Colonic mucosa (tissue), 4 donors: ENCODE results near the gene ROBO3. TPM values are rescaled to one million over a fixed set of nuclear protein-coding genes. Genes with fewer than 3 reads are reported as not detected.

Experiments
- DNase-seq: peaks from one replicate; pipeline ENCODE4 v3.0.0-alpha.2; 2020
- H3K27ac ChIP-seq: fragments of 200-600 bp; one replicate; pipeline ENCODE4 v1.8.0; 2021
- H3K27me3 ChIP-seq: fragments of 200-600 bp; one replicate; pipeline ENCODE4 v1.8.0; 2021
- H3K36me3 ChIP-seq: fragments of 200-600 bp; one replicate; pipeline ENCODE4 v1.8.0; 2021
- H3K4me1 ChIP-seq: fragments of 200-600 bp; one replicate; pipeline ENCODE4 v1.8.0; 2021; ENCODE audit warnings: mild to moderate bottlenecking
- H3K4me3 ChIP-seq: fragments of 200-600 bp; one replicate; pipeline ENCODE4 v1.8.0; 2021
- H3K9ac ChIP-seq, 2 donors: one replicate each; pipeline ENCODE4 v1.7.0; 2013; ENCODE audit warnings: control low read depth in 2 of 2, low read depth in 2 of 2, low read length in 2 of 2
- H3K9me3 ChIP-seq: fragments of 200-600 bp; one replicate; pipeline ENCODE4 v1.8.0; 2021
- intact Hi-C: fragments of 100-400 bp; cut with DNase I; formaldehyde crosslinking; loops from one replicate; pipeline ENCODE4 v1.14.1; 2022
- total RNA-seq, 2 donors: library from RNA; stranded (reverse); fragmentation: NEBNext Ultra II Directional in 1 of 2; extraction: Animal tissue kit (Norgen Biotek cat#: 25700) in 1 of 2; gene quantifications; one replicate each; pipeline ENCODE4 v1.2.1, GENCODE V29; 2021
- TF ChIP-seq, protein P1 (sequence below): fragments of 200-600 bp; IDR thresholded peaks from one replicate; pipeline ENCODE4 v1.8.0; 2022; ENCODE audit warnings: antibody characterized with exemption, mild to moderate bottlenecking
- donor health status: healthy.
- donor health status: DM: no; HTN: no; CAD: no.
- donor health status: DM: no; HTN: no; CAD: no.

ROBO3 gene
- total RNA-seq, 2 donors from 2014 or later, result 7.8 to 8.0 TPM

DNA sequence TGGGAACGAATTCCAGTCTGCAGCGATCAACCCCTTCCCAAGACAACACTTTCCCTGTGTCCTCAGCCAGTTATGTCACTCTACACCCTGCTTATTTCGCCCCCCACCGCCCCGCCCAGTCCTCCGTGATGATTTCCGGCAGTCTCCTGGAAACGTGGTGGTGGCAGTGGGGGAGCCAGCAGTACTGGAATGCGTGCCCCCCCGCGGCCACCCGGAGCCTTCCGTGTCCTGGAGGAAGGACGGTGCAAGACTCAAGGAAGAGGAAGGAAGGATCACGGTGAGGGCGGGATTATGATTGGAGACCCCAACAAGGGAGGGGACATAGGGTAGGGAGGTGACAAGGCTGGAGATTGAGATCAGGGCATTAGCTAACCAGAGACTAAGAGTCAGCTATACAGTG, 4.1 kb downstream of the ROBO3 start:
- TF ChIP-seq, protein P1, sequence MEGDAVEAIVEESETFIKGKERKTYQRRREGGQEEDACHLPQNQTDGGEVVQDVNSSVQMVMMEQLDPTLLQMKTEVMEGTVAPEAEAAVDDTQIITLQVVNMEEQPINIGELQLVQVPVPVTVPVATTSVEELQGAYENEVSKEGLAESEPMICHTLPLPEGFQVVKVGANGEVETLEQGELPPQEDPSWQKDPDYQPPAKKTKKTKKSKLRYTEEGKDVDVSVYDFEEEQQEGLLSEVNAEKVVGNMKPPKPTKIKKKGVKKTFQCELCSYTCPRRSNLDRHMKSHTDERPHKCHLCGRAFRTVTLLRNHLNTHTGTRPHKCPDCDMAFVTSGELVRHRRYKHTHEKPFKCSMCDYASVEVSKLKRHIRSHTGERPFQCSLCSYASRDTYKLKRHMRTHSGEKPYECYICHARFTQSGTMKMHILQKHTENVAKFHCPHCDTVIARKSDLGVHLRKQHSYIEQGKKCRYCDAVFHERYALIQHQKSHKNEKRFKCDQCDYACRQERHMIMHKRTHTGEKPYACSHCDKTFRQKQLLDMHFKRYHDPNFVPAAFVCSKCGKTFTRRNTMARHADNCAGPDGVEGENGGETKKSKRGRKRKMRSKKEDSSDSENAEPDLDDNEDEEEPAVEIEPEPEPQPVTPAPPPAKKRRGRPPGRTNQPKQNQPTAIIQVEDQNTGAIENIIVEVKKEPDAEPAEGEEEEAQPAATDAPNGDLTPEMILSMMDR, result no peak
- Histone ChIP-seq H3K9ac (no peak overlapping the region), H3K36me3 (no peaks in the 10 kb centered on the region), H3K9me3 (no peaks in the 10 kb centered on the region), H3K4me1 (peaks cover 11% of the 10 kb centered on the region), H3K27ac (no peak overlapping the region), H3K27me3 (peaks cover 61% of the 10 kb centered on the region), H3K4me3 (no peak overlapping the region)
- DNase-seq, result no peak
- intact Hi-C loops, result no loop called here

DNA sequence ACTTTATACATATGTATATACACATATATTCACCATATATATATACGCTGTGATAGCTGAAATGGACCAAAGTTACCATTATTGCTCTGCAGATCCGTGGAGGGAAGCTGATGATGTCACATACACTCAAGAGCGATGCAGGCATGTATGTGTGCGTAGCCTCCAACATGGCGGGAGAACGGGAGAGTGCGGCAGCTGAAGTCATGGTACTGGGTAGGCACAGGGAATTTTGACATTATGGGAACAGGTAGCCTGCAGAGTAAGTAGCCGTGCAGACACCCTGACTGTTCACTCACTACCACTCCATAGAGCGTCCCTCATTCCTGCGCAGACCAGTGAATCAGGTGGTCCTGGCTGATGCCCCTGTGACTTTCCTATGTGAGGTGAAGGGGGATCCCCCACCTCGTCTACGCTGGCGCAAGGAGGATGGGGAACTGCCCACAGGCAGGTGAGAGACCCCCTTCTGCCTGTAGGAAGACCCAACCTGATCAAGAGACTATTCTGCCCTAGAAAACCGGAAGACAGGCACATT, 4.7 kb downstream of the ROBO3 start:
- no peak overlapping the region for H3K4me3 ChIP-seq
- no peaks in the 10 kb centered on the region for H3K9me3 ChIP-seq
- intact Hi-C loops, result no loop called here
- no peak overlapping the region for H3K27ac ChIP-seq
- no peaks in the 10 kb centered on the region for H3K36me3 ChIP-seq
- peaks cover 11% of the 10 kb centered on the region for H3K4me1 ChIP-seq
- TF ChIP-seq, protein P1, result no peak
- no peak overlapping the region for H3K9ac ChIP-seq
- no peak for DNase-seq
- H3K27me3 ChIP-seq, result peaks cover 55% of the 10 kb centered on the region

DNA sequence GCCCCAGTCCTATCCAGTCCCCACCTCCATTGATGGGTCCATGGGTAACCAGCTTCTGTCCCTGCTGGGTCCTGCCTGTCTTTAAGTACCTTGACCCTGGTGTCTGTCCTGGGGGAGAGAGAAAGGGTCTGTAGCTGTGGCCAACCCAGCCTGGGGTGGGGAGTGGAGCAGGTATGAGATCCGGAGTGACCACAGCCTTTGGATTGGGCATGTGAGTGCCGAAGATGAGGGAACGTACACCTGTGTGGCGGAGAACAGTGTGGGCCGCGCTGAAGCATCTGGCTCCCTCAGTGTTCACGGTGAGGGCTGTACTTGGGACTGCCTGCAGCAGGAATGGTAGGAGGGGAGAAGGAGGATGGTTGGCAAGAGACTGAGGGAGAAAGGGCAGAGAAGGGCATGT, 5.2 kb downstream of the ROBO3 start:
- Histone ChIP-seq H3K9me3 (no peaks in the 10 kb centered on the region), H3K27me3 (peaks cover 50% of the 10 kb centered on the region), H3K9ac (no peak overlapping the region), H3K27ac (no peak overlapping the region), H3K36me3 (no peaks in the 10 kb centered on the region), H3K4me1 (peaks cover 11% of the 10 kb centered on the region), H3K4me3 (no peak overlapping the region)
- no peak for DNase-seq
- TF ChIP-seq, protein P1, result no peak
- intact Hi-C loops, result no loop called here

DNA sequence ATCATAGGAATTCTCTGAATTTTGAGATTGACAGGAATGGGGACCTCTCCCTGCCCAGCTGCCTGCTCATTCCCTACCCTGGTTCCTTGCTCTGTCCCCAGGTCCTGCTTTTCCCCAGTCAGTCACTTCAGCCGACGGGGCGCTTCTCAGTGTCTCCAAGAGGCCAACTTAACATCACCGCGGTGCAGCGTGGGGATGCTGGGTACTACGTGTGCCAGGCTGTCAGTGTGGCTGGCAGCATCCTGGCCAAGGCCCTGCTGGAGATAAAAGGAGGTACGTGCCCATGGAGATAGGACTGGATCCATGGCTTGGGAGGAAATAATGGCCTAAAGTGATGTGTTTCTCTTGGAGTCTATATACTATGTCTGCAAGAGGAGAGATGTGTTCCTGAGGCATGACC, 7.0 kb downstream of the ROBO3 start:
- DNase-seq, result no peak
- H3K4me3 ChIP-seq, result no peak overlapping the region
- peaks cover 31% of the 10 kb centered on the region for H3K27me3 ChIP-seq
- H3K36me3 ChIP-seq, result no peaks in the 10 kb centered on the region
- no peak overlapping the region for H3K9ac ChIP-seq
- intact Hi-C loops, result no loop called here
- peaks cover 6% of the 10 kb centered on the region for H3K4me1 ChIP-seq
- H3K9me3 ChIP-seq, result no peaks in the 10 kb centered on the region
- H3K27ac ChIP-seq, result no peak overlapping the region
- TF ChIP-seq, protein P1, result no peak

DNA sequence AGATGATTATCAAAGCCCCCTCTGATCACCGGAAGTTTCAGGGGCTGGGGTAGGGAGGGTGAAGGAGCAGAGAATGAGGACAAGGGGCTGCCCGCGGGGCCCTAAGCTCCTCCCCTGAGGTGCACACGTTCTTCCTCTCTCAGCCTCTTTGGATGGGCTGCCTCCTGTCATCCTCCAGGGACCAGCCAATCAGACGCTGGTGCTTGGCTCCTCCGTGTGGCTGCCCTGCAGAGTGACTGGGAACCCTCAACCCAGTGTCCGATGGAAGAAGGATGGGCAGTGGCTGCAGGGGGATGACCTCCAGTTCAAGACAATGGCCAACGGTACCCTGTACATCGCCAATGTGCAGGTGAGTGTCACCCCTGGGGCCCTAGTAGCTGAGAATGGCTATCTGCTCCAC, 7.5 kb downstream of the ROBO3 start:
- intact Hi-C loops, result no loop called here
- H3K27me3 ChIP-seq, result peaks cover 26% of the 10 kb centered on the region

More for the DNA sequence above, 7.5 kb downstream of the ROBO3 start:
- TF ChIP-seq, protein P1, result no peak
- peaks cover 6% of the 10 kb centered on the region for H3K4me1 ChIP-seq
- no peak overlapping the region for H3K27ac ChIP-seq
- DNase-seq, result no peak
- no peaks in the 10 kb centered on the region for H3K36me3 ChIP-seq
- no peak overlapping the region for H3K9ac ChIP-seq
- H3K9me3 ChIP-seq, result no peaks in the 10 kb centered on the region
- no peak overlapping the region for H3K4me3 ChIP-seq
